ENCODE data around the gene OR11L1. TPM values are rescaled to one million over a fixed set of nuclear protein-coding genes. Genes with fewer than 3 reads are reported as not detected.

Gene OR11L1
- total RNA-seq, 4 donors from 2014 or later: not detected

- no peak for TF ChIP-seq CTCF (IDR thresholded peaks at IDR 0.05; ENCODE audit: low read depth)
These were observed 1.7 kb upstream of the OR11L1 start for GRCh38 chr1:247843411-247843810.

- TF ChIP-seq CTCF (IDR thresholded peaks at IDR 0.05; ENCODE audit: low read depth): no peak
These were observed 878 bp downstream of the OR11L1 start for GRCh38 chr1:247840818-247841217.

- TF ChIP-seq CTCF (IDR thresholded peaks at IDR 0.05; ENCODE audit: low read depth): no peak
These were observed 8.1 kb downstream of the OR11L1 start for GRCh38 chr1:247833601-247834000.

GRCh38 chr1:247829656-247830055 is 12.0 kb downstream of the OR11L1 start:
- no peak for TF ChIP-seq CTCF (IDR thresholded peaks at IDR 0.05; ENCODE audit: low read depth)

GRCh38 chr1:247825362-247825761 is 16.3 kb downstream of the OR11L1 start:
- no peak for TF ChIP-seq CTCF (IDR thresholded peaks at IDR 0.05; ENCODE audit: low read depth)

- TF ChIP-seq CTCF (IDR thresholded peaks at IDR 0.05; ENCODE audit: low read depth): no peak
These were observed 17.7 kb downstream of the OR11L1 start, which contains the start of gene OR14A16 for GRCh38 chr1:247824023-247824422. Gene OR14A16, minus strand, starts transcription at chr1:247824119. Its CDS starts 8,390 bp downstream, at chr1:247815729.

- TF ChIP-seq CTCF (IDR thresholded peaks at IDR 0.05; ENCODE audit: low read depth): no peak
These were observed 19.6 kb downstream of the OR11L1 start for GRCh38 chr1:247822060-247822459.
